Adrenal gland (tissue), 12 donors: ENCODE results near the gene FRG2C. TPM values are rescaled to one million over a fixed set of nuclear protein-coding genes. Genes with fewer than 3 reads are reported as not detected.
"Not testable (repeated sequence)": the region's sequence is repeated elsewhere in the genome, so short reads cannot be mapped to it uniquely, and the experiment has no call there.

Experiments
- DNase-seq, 7 donors: peaks; one replicate each; pipeline ENCODE4 v3.0.0-alpha.2; 2019 to 2020
- H3K27ac ChIP-seq, 5 donors: fragments of 200-600 bp; sonication (generic) in 4 of 5; 1 replicate in 3 of 5; 2 replicates in 2 of 5; pipeline versions ENCODE4 v1.5.1 to v1.8.0; 2016 to 2020; ENCODE audit warnings: mild to moderate bottlenecking in 1 of 5
- H3K27me3 ChIP-seq: fragments of 200-600 bp; 2 replicates; pipeline ENCODE4 v1.8.0; 2021
- H3K36me3 ChIP-seq, 2 donors: fragments of 200-600 bp; replicated peaks in 1 of 2; 1 replicate in 1 of 2; 2 replicates in 1 of 2; pipeline versions ENCODE4 v1.5.1 to v1.8.0; 2018 to 2022
- H3K4me1 ChIP-seq, 2 donors: fragments of 200-600 bp; replicated peaks in 1 of 2; 1 replicate in 1 of 2; 2 replicates in 1 of 2; pipeline versions ENCODE4 v1.5.1 to v1.8.0; 2018 to 2021
- H3K4me3 ChIP-seq, 4 donors: fragments of 200-600 bp; sonication (generic) in 3 of 4; one replicate each; pipeline ENCODE4 v1.5.1; 2016 to 2018
- H3K9me3 ChIP-seq, 3 donors: fragments of 200-600 bp; sonication (generic) in 1 of 3; replicated peaks in 1 of 3; 1 replicate in 2 of 3; 2 replicates in 1 of 3; pipeline versions ENCODE4 v1.5.1 to v1.8.0; 2016 to 2021
- POLR2A ChIP-seq, 2 donors: fragments of 450-650 bp; IDR thresholded peaks; one replicate each; pipeline ENCODE4 v1.6.1; 2017; ENCODE audit warnings: antibody characterized with exemption in 2 of 2, mild to moderate bottlenecking in 2 of 2, moderate library complexity in 1 of 2
- WGBS, 4 donors: extraction: QIAGEN DNeasy Blood & Tissue Kit in 2 of 4; methylation state at CpG; one replicate each; pipeline versions ENCODE4 v1.1.5 to v1.1.7; 2013 to 2017; 5-methylcytosine and 5-hydroxymethylcytosine counted together
- intact Hi-C, 2 donors: fragments of 100-400 bp; cut with DNase I; formaldehyde crosslinking; loops; one replicate each; pipeline versions ENCODE4 v1.14.1 to v1.15.0; 2022 to 2023
- microRNA counts, 2 donors: library from miRNA; unstranded; fragments of <30 nt; microRNA quantifications; one replicate each; lab custom pipeline; 2016
- microRNA-seq, 3 donors: library from miRNA; unstranded; fragments of <30 nt; microRNA quantifications; one replicate each; pipeline ENCODE4, GENCODE V29; 2017 to 2020
- polyA plus RNA-seq, 3 donors: library from polyadenylated mRNA; stranded (reverse); fragments of 200-250 nt in 2 of 3; fragments of 350-450 nt in 1 of 3; fragmentation: Illumina TruSeq in 1 of 3; extraction: RNeasy Lipid Tissue Mini Kit (QIAGEN cat#74804) in 1 of 3; gene quantifications; one replicate each; pipeline ENCODE4 v1.2.3, GENCODE V29; 2013 to 2014
- small RNA-seq, 2 donors: library from RNA; depleted of rRNA; stranded (forward); fragments of <200 nt; gene quantifications; one replicate each; pipeline ENCODE3, GENCODE V24; 2016
- total RNA-seq, 9 donors: library from RNA; depleted of rRNA in 4 of 9; stranded (reverse); fragments of >200 nt in 4 of 9; fragments of 120-200 nt in 1 of 9; fragmentation: NEBNext Ultra II Directional in 1 of 9; extraction: Animal tissue kit (Norgen Biotek cat#: 25700) in 1 of 9; gene quantifications; one replicate each; pipeline versions ENCODE4 v1.1.0 to v1.2.4, GENCODE V29; 2013 to 2023
- TF ChIP-seq, protein P1 (sequence below), 6 experiments: fragments of 450-650 bp in 4 of 6; fragments of 200-600 bp in 2 of 6; sonication (generic) in 1 of 6; IDR thresholded peaks; 1 replicate in 5 of 6; 2 replicates in 1 of 6; pipeline versions ENCODE4 v1.5.1 to v1.8.0; 2016 to 2021; ENCODE audit warnings: antibody characterized with exemption in 6 of 6, mild to moderate bottlenecking in 2 of 6, moderate library complexity in 1 of 6
- donor health status: healthy with polysubstance abuse.
- donor health status: Bipolar disorder and iron deficiency.
- donor health status: DM: yes; HTN: yes; CAD: no.
- donor health status: DM: no; HTN: no; CAD: no.
- donor health status: DM: no; HTN: no; CAD: no.
- donor health status: DM: yes; HTN: yes; CAD: no.

The FRG2C gene
- total and polyA plus RNA-seq, 12 donors: not detected

DNA sequence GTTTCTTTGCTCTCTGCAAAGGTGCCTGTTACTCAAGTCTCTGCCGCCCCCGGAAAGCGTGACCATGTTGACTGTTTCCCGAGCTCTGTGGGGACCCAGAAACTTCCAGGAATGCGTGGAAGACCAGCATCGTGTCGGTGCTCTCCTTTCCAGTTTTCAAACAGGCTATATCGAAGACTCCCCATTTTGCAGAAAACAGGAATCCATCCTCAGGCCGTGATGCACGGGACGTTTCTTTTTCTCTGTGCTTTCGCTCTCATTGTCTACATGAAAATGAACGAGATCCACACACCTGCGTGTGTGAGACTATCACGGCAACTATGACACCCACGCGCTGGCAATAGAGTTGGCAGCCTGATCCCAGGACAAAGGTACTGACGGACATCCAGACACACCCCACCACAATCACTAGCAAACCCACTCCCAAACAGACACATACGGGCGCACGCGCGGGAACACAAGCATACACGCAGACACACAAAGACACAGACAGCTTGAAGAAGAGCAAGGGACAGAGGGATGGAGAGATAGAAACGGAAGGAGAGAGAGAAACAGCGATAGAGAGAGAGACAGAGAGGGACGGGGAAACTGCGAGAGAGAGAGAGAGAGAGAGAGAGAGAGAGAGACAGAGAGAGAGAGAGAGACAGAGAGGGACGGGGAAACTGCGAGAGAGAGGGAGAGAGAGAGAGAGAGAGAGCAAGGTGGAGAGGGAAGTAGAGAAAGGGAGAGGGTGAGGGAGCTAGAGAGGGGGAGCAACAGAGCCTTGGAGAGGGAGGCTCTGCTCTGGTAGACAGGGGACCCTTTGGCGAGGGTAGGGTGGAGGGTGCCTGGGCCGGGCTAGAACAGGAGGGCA lies 7.4 kb downstream of the FRG2C start:
- Histone ChIP-seq H3K4me3 (peak overlapping the region in 1 of 4 donors; percentile 36), H3K27me3 (peaks cover 21% of the 10 kb centered on the region), H3K27ac (peak overlapping the region in 2 of 5 donors; percentile 80 to 86)
- H3K4me1 ChIP-seq, DNase-seq, H3K9me3 ChIP-seq, intact Hi-C loops, H3K36me3 ChIP-seq: not testable (repeated sequence)
- 13 to 20% (median 18%) methylated on average over 32 of the region's 32 CpGs for WGBS, 4 donors

DNA sequence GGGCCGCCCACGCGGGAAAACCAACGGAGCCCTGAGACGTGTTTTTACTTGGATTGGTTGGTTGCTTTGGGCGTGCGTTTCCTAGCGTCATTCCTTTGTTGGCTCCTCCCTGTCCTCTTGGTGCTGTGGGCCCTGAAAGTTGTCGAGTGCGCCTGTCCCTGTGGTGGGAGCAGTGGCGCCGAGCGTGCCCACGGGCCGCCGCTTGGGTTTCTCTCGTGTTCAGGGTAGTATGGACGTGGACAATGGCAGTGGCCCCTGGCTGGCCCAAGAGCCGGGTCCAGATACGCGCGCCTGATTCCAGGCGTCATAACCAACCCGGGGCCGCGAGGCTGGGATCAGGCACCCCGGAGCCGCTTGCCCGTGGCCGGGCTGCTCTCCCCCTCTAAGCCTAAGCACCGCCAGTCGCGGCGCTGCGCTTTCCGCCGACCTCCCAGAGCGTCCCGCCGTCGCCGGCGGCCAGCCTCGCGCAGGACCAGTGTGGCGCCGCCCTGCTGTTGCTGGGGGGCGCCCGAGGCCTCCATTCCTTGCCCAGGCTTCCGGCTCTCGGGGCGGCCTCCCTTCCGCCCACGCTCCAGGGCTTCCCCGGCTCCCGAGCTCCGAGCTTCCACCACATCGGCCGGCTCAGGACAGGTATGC lies 8.1 kb downstream of the FRG2C start:
- H3K9me3 ChIP-seq, intact Hi-C loops, H3K36me3 ChIP-seq, H3K4me1 ChIP-seq: not testable (repeated sequence)
- DNase-seq: peak in 3 of 7 donors; percentile 32 to 48 (median 40)
- H3K4me3 ChIP-seq: peak overlapping the region in 1 of 4 donors; percentile 36
- H3K27me3 ChIP-seq: peaks cover 21% of the 10 kb centered on the region
- WGBS, 4 donors: 15 to 29% (median 19%) methylated on average over 43 to 59 of the region's 59 CpGs
- peak overlapping the region in 2 of 5 donors; percentile 80 to 86 for H3K27ac ChIP-seq

DNA sequence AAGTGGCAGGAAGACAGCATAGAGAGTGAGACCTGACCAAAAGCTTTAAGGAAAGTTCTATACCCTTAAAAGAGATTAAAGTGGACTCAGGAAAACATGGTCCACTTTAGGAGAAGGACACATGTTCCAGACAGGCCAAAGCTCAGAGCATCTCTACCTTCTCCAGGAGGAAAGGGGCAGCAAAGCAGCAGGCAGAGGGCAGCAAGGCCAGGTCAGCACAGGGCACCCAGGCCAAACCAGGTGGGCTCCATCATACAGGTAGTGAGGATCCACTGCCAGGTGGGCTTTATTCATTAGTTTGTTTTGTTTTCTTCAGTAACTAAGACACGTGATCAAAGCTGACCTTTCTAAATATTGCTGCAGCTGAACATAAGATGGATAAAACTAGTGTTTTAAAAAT lies 19.8 kb downstream of the FRG2C start:
- H3K27me3 ChIP-seq, DNase-seq, intact Hi-C loops, H3K27ac ChIP-seq, H3K36me3 ChIP-seq, H3K4me3 ChIP-seq, H3K4me1 ChIP-seq, H3K9me3 ChIP-seq: not testable (repeated sequence)
- WGBS, 4 donors: 0 to 37% (median 13%) methylated on average over 1 of the region's 1 CpG; no CpG with 5 or more reads in 1 of the 4 donors

DNA sequence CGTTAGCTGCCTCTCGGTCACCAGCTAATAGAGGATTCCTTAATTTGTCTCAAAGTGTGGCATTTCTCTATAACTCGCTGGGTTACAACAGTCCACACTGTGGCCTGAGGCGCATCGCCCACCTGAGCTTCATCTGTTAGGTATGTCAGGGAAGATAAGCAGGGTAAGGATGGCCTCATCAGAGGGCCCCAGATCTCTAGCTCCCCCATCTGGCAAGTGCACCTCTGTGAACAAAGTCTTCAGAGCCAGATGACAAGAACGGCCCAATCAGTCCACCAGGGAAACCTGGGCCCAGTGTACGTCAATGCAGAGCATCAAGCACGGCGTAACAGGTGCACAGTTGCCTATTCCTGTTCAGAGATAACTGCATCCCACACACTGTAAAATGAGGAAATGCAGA lies 23.2 kb downstream of the FRG2C start:
- WGBS, 4 donors: 88 to 93% (median 91%) methylated on average over 8 to 9 of the region's 9 CpGs
- intact Hi-C loops: no loop called here

DNA sequence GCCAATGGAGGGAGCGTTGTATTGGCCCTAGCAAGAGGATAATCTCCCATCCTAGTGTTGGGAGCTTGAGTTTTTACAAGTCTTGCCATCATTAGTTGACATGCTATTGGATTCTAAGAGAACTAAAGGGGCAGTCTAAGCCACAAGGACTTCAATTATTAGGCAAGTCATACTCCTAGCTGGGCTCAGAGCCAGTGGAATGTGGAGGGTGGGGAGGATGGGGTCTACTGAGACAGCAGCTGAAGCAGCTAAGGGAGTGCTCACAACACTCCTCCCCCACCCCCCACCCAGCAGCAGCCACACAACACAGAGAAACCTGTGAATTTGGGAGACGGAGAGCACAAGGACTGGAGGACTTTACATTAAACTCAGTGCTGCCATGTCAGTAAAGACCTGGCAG lies 27.9 kb downstream of the FRG2C start:
- H3K4me1 ChIP-seq: no peaks in the 10 kb centered on the region
- H3K4me3 ChIP-seq: no peak overlapping the region
- 42 to 60% (median 44%) methylated on average over 2 of the region's 2 CpGs for WGBS, 4 donors
- intact Hi-C loops: no loop called here
- no peaks in the 10 kb centered on the region for H3K36me3 ChIP-seq
- no peaks in the 10 kb centered on the region for H3K27me3 ChIP-seq
- peaks cover 0 to 15% (median 0%) of the 10 kb centered on the region in 3 donors for H3K9me3 ChIP-seq
- no peak for DNase-seq
- H3K27ac ChIP-seq: no peak overlapping the region
- TF ChIP-seq POLR2A (IDR thresholded peaks at IDR 0.05): no peak

More for the DNA sequence above, 23.2 kb downstream of the FRG2C start:
- no peak overlapping the region for H3K27ac ChIP-seq
- TF ChIP-seq, protein P1, sequence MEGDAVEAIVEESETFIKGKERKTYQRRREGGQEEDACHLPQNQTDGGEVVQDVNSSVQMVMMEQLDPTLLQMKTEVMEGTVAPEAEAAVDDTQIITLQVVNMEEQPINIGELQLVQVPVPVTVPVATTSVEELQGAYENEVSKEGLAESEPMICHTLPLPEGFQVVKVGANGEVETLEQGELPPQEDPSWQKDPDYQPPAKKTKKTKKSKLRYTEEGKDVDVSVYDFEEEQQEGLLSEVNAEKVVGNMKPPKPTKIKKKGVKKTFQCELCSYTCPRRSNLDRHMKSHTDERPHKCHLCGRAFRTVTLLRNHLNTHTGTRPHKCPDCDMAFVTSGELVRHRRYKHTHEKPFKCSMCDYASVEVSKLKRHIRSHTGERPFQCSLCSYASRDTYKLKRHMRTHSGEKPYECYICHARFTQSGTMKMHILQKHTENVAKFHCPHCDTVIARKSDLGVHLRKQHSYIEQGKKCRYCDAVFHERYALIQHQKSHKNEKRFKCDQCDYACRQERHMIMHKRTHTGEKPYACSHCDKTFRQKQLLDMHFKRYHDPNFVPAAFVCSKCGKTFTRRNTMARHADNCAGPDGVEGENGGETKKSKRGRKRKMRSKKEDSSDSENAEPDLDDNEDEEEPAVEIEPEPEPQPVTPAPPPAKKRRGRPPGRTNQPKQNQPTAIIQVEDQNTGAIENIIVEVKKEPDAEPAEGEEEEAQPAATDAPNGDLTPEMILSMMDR (IDR thresholded peaks at IDR 0.05): no peak
- TF ChIP-seq POLR2A (IDR thresholded peaks at IDR 0.05): no peak
- no peaks in the 10 kb centered on the region for H3K36me3 ChIP-seq
- H3K4me1 ChIP-seq: no peaks in the 10 kb centered on the region
- no peak for DNase-seq
- H3K27me3 ChIP-seq: no peaks in the 10 kb centered on the region
- no peak overlapping the region for H3K4me3 ChIP-seq
- no peaks in the 10 kb centered on the region for H3K9me3 ChIP-seq

MicroRNAs within 50 kb of the gene (microRNA counts, 767-probe panel; counts per million panel counts)
- microRNA hsa-miR-1324 (lab: Ali Mortazavi, UCI): 0 counts per million in 2 donors

Small RNAs within 50 kb of the gene (microRNA-seq; reads per million reads assigned to microRNA genes)
- gene MIR1324: 0 reads per million in 3 donors

Small RNAs within 50 kb of the gene (small RNA-seq; reads per million reads assigned to genes)
- 0 reads per million in 2 donors for gene AC108724.2

Other genes with a start within 250 kb of the FRG2C start
- 10 to 100 TPM in 7 of 9 donors, 1 to 10 TPM in 2; 7.4 to 26.9 (median 14.1) TPM for gene ZNF717, start 121.2 kb downstream of the FRG2C start, total RNA-seq
- gene ZNF717, start 121.2 kb downstream of the FRG2C start, polyA plus RNA-seq: 1 to 10 TPM; 4.0 to 7.2 (median 6.6) TPM